ENCODE results near the gene MFSD12. TPM values are rescaled to one million over a fixed set of nuclear protein-coding genes. Genes with fewer than 3 reads are reported as not detected.
A peak's percentile ranks its signal among the peaks of the same experiment; 100 is the strongest.

MFSD12 gene
- total RNA-seq, 1 donor from 2014 or later, result 85.5 TPM

DNA sequence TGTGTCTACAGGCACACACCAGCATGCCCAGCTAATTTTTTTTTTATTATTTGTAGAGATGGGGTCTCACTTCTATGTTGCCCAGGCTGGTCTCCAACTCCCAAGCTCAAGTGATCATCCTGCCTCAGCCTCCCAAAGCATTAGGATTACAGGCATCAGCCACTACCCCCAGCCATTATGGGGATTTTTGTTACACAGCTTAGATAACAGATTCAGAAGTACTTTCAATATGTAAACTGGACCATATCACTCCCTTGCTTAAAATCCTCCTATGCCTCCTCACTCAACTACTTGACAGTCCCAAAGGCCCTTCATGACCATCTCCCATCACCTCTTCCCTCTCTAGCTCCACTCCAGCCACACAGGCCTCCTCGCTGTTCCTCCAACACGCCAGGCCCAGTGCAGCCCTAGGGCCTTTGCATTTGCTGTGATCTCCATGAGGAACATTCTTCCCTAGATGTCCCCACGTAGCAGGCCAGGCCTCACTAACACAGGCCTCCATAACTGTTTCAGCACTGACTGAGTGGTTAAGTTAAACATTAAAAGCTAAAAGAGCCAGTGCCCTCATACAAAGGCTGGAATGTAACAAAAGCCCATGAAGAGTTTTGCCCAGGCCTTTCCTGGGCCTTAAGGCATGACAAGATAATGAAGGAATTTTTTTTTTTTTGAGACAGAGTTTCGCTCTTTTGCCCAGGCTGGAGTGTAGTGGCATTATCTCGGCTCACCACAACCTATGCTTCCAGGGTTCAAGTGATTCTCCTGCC, 59.4 kb downstream of the MFSD12 start:
- Mint-ChIP-seq H3K4me1 (ENCODE audit: unreplicated experiment) (peaks cover 15% of the 10 kb centered on the region), H3K36me3 (ENCODE audit: unreplicated experiment) (peaks cover 10% of the 10 kb centered on the region), H3K27ac (ENCODE audit: unreplicated experiment) (no peak overlapping the region), H3K4me3 (ENCODE audit: unreplicated experiment) (peak overlapping the region; percentile 27), H3K9me3 (ENCODE audit: unreplicated experiment) (no peaks in the 10 kb centered on the region), H3K27me3 (ENCODE audit: unreplicated experiment) (no peaks in the 10 kb centered on the region)
- no peak for DNase-seq (ENCODE audit: extremely low spot score, unreplicated experiment)
- no peak for TF ChIP-seq CTCF (IDR thresholded peaks at IDR 0.05)

GRCh38 chr19:3496392-3497273, 60.8 kb downstream of the MFSD12 start:
- no peak for TF ChIP-seq CTCF (IDR thresholded peaks at IDR 0.05)
- DNase-seq (ENCODE audit: extremely low spot score, unreplicated experiment), result no peak
- Mint-ChIP-seq H3K27me3 (ENCODE audit: unreplicated experiment) (no peaks in the 10 kb centered on the region), H3K27ac (ENCODE audit: unreplicated experiment) (peak overlapping the region; percentile 34), H3K9me3 (ENCODE audit: unreplicated experiment) (no peaks in the 10 kb centered on the region), H3K4me3 (ENCODE audit: unreplicated experiment) (no peak overlapping the region), H3K36me3 (ENCODE audit: unreplicated experiment) (peaks cover 13% of the 10 kb centered on the region), H3K4me1 (ENCODE audit: unreplicated experiment) (peaks cover 15% of the 10 kb centered on the region)

- H3K4me3 Mint-ChIP-seq (ENCODE audit: unreplicated experiment), result no peak overlapping the region
- H3K27ac Mint-ChIP-seq (ENCODE audit: unreplicated experiment), result no peak overlapping the region
- no peaks in the 10 kb centered on the region for H3K9me3 Mint-ChIP-seq (ENCODE audit: unreplicated experiment)
- H3K36me3 Mint-ChIP-seq (ENCODE audit: unreplicated experiment), result peaks cover 13% of the 10 kb centered on the region
- peaks cover 7% of the 10 kb centered on the region for H3K4me1 Mint-ChIP-seq (ENCODE audit: unreplicated experiment)
- no peak for DNase-seq (ENCODE audit: extremely low spot score, unreplicated experiment)
- H3K27me3 Mint-ChIP-seq (ENCODE audit: unreplicated experiment), result no peaks in the 10 kb centered on the region
- TF ChIP-seq CTCF (IDR thresholded peaks at IDR 0.05), result no peak
Observed at GRCh38 chr19:3494559-3494958, 62.8 kb downstream of the MFSD12 start.

Other genes with a start within 250 kb of the MFSD12 start
- gene NFIC, start 191.0 kb downstream of the MFSD12 start, total RNA-seq, result 61.4 and 63.8 TPM in 2 replicates
- not detected in 2 replicates for gene SMIM24, start 77.1 kb downstream of the MFSD12 start, total RNA-seq
- not detected in 2 replicates for gene SMIM44, start 74.1 kb downstream of the MFSD12 start, total RNA-seq
- gene DOHH, start 56.9 kb downstream of the MFSD12 start, total RNA-seq, result 10.0 and 10.8 TPM in 2 replicates
- gene FZR1, start 51.3 kb downstream of the MFSD12 start, total RNA-seq, result 45.3 and 49.5 TPM in 2 replicates
- gene TEKTIP1, start 18.4 kb downstream of the MFSD12 start, total RNA-seq, result 0.73 and 0.97 TPM in 2 replicates
- gene HMG20B, start 15.4 kb upstream of the MFSD12 start, total RNA-seq, result 74.1 and 81.4 TPM in 2 replicates
- gene GIPC3, start 27.9 kb upstream of the MFSD12 start, total RNA-seq, result 0.67 and 1.2 TPM in 2 replicates
- 0.30 TPM in 1 of 2 replicates, not detected in the other for gene TBXA2R, start 49.3 kb upstream of the MFSD12 start, total RNA-seq
- 24.7 and 26.6 TPM in 2 replicates for gene CACTIN, start 69.2 kb upstream of the MFSD12 start, total RNA-seq
- gene PIP5K1C, start 142.9 kb upstream of the MFSD12 start, total RNA-seq, result 73.0 and 75.7 TPM in 2 replicates
- not detected in 2 replicates for gene TJP3, start 150.8 kb upstream of the MFSD12 start, total RNA-seq
- 21.6 and 24.7 TPM in 2 replicates for gene APBA3, start 204.1 kb upstream of the MFSD12 start, total RNA-seq
- gene MRPL54, start 205.1 kb upstream of the MFSD12 start, total RNA-seq, result 43.8 and 53.2 TPM in 2 replicates
- not detected in 2 replicates for gene RAX2, start 214.6 kb upstream of the MFSD12 start, total RNA-seq
- not detected in 2 replicates for gene MATK, start 228.8 kb upstream of the MFSD12 start, total RNA-seq